ENCODE data around the gene KATNAL1.

Gene KATNAL1

DNA sequence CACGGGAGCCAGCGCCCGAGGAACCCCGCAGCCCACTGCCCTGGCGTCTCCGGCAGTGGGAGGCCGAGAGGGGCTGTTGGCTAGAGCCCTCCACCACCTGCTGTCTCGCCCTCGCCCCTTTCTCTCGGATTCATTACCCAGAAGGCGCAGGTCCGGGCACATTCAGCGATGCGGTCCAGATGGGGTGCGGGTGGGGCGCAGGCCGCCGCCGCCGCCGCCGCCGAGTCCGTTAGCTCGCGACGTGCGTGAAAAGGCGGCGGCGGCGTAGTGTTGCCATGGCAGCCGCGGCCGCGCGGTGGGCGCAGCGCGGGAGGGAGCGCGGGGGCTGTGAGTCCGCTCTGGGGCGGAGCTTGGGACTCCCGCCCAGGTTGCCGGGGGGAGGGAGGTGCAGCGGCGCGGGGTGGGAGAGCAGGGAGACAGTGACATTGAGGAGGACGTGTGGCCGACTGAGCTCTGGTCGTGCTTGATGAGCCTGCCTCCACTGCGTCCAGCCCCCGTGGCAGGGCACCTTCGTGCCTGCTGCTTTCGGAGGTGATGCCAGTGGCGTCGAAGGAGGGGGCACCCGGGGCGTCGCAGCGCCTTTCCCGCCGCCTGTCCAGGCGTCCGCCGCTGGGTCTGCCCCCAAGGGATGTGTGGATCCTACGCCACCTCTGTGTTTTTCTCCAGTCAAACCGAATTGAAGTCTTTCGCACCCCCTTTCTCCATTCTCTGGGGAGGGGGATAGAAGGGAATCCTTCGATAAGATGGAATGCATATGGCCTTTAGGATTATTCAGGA, at the start of gene KATNAL1:
Gene KATNAL1 (minus strand): TSS at position 358 of the 777 bp plus-strand sequence. CDS start 23,774 bp downstream, outside the sequence.
- DNase-seq: peak; percentile 94

DNA sequence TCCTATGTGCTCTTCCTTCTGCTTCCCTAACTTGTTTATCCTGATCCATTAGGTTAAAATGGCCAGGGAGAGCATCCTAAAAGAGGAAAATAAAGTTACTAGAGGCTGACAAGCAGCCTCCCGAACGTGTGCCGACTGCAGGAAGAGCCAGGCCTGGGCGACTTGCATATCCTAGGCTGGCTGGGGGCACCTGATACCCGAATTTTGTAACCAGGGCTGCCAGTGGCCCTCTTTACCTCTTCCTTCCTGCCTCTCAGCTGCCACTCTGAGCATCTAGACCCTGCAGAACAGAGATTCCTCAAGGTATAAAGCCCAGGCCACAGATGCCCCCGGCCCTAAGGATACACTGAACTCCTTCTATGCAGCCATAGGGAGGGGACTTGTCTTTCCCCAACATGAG, 48.5 kb upstream of the KATNAL1 start:
- DNase-seq: no peak

DNA sequence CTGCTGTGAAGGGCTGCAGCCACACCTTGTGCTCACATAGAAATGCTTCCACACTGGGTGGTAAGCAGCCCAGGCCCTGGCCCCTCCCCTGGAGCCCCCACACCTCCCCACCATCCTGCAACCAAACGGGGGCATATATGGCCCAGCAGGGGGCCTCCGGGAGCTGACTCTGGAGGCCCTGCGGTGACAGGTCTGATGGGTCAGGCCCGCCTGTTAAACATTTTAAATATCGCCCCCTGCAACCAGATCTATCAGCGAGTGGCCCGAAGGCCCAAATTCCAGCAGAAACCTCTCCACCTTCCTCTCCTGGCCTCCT, 48.0 kb upstream of the KATNAL1 start:
- DNase-seq: no peak

DNA sequence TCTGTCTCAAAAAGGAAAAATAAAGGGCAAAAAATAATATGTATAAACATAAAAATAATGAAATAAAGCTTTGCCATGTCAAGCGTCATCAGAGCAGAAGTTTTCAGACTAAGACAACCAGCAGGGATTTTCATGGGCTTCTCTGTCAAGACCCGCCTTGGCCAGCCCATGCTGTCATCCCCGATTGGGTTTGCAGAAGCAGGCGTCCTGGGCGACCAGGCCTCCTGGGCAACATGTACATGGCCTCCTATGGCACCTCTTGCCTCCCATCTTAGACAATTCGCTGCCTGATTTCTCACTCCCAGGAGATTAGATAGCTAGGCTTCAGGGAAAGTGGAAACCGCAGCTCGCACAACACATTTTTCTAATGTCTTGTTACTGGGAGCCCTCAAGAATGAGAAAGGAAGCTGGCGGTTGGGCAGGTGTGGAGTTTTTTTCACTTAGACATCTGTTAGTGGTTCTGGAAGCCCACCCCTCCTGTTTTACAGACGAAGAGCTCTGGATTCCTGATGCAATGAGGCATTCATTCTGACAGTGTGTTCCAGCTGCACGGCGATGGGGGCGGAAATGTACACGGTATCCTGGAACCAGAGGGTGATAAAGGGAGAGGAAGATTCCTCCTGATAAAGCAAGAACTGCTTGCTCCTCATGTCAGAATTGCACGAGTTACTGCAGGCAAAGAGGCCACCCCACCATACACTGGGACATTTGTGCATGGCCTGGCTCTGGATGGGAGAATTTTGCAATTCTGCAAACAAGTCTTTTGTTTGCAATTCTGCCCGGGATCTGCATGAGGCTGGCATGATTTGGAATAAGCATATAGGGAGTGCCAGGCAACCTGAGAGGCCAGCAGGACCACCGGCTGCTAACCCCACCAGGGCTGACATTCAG, 47.4 kb upstream of the KATNAL1 start:
- DNase-seq: no peak

DNA sequence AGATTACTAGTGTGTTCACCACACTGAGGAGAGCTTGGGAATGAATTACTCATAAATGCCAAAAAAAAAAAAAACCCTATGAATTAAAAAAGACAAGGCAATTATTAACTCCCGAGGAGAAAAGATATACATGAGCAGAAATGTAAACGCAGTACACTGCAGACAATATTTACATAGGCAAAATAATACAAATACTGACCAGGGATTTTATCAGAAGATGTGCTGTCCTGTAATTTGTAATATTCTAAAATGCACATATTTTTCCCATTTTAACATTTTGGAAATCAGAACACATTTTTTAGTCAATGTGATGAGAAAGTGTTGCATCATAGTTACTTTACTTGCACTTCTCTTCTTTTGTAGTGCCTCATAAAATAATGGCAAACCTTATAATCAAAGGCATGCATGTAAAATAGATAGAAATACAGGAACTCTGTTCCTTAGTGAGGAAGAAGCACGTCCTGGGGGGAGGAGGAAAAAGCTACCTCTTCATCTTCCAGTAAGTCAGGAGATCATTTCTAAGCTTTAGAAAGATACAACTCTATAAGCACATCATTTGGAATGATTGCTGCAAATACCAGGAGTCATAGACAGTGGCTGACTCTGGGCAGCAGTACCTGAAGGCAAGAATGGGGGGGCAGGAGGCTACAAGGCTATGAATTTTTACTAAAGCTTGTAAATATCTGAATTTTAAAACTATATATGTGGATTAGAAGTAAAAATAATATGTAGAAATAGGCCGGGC, 46.3 kb upstream of the KATNAL1 start:
- DNase-seq: no peak

DNA sequence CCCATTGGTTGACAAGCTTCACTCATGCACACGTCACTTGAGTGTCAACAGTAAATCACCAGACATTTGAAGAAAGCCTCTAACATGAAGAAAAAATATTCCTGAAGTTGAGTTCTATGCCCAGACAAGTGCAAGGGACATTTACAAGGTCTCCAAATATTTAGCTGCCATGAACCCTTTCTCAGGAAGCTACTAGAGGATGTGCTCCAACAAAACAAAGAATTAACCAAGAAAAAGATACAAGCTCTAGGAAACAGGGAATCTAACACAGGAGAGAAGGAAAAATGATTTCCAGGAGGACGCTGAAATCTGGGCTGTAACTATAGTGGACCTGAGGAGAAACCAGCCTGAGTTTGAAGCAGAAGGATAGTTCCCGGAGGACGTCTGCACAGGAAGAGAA, 45.7 kb upstream of the KATNAL1 start:
- no peak for DNase-seq

DNA sequence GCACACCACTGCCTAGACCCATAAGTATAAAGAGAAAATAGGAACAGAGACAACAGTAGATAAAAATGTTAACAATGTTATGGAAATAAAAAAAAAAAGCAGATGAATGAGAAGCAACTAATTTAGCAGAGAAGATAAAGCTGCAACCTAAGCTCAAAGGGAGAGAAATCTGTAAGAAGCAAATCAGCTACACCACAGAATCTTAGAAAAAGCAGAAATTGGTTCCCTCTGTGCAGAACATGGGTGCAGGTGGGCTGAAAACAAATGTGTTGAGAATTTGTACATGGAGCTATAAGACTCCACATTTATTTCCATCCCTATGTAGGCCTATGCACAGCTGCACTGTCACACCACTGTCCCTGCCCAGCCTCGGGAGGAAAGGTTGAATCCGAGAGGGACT, 44.8 kb upstream of the KATNAL1 start:
- DNase-seq: no peak

DNA sequence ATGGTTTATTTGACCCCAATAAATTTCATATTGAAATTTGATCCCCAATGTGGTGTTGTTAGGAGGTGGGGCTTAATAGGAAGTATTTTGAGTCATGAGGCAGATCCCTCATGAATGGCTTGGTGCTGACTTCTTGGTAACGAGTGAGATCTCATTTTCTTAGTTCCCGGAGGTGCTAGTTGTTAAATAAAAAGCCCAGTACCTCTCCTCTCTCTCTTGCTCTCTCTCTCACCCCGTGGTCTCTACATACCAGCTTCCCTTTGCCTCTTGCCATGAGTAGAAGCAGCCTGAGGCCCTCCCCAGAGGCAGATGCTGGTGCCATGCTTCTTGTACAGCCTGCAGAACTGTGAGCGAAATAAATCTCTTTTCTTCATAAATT, 39.4 kb upstream of the KATNAL1 start:
- DNase-seq: no peak

DNA sequence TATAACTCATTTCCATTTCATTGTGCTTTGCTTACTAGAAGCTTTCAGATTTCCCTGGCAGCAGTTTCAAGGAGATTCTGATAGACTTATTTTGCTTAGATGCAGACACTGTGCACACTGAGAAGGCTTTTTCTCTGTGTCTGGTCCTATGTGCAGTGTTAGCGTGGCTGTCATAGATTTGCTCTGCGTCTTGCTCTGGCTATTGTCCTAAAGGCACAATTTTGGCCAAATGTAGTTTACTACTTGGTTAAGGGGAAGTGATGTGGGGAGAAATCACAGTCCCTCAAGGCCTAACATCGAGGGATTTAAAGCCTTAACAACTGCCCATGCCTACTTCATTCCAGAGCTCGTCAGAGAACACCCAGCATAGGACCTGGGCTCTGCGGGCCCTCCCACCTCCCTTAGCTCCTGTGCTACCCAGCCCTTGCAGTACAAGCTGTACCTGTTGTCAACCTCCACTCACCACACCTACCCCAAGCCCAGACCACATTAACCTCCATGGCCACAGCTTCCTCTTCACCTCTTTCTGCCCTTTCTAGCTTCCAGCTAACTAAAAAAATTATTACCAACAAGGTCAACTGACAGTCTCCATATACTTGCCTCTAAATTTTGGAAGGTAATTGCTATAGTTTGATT, 38.9 kb upstream of the KATNAL1 start:
- DNase-seq: no peak

DNA sequence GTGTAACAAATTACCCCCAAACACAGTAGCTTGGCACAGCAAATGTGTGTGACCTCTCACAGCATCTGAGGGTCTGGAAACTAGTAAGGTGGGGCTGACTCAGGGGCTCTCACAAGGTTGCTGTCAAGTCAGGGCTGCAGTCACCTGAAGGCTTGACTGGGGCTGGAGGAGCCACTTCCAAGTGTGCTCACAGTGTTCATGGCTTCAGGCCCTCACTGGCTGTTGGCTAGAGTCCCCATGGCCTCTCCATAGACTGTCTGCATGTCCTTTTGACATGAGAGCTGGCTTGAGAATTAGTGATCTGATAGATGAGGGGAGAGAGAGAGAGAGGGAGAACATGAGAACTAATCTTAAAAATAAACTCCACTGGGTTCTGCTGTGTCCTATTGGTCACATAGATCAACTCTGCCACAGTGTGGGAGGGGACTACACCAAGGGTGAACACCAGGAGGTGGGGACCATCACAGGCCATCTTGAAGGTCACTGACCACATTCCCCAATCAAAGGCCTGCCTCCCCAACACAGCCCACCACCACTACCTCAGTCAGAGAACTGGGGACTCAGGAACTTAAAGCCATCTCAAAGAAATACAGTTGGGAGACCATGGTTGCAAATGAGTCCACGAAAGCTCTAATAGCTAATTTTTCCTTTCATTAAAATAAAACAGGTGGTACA, 38.2 kb upstream of the KATNAL1 start:
- no peak for DNase-seq

DNA sequence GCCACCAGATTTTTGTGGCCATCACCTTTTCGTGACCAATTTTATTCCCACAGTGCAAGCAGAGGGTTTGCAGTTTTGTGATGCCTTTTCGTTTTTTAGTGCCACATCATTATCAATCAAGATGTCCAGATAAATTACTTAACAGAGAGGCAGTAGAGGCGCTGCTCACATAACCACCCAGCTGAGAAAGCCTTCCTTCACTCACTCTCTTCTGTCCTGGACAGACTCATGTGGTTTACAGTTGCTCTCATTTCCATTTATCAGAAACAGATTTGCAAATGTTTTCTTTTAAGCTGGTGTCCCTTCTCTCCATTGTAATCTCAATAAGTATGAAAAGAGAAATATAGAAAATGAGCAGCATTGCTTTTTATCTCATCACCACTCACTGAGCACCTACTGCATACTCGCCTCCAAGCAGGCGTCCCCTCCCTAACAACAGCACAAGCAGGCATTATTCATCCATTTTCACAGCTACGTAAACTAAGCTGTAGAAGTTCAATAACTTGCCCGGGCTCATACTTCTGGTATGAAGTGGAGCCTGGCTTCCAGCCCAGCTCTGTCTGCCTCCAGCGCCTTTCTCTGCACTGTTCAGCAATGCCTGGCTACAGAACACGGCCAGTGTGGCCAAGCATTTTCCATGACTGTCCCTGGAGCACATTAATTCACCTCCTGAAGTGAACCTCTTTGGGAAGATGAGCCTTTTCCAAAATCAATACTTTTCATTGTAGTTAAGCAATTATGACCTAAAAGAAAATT, 34.6 kb upstream of the KATNAL1 start:
- peak; percentile 20 for DNase-seq

DNA sequence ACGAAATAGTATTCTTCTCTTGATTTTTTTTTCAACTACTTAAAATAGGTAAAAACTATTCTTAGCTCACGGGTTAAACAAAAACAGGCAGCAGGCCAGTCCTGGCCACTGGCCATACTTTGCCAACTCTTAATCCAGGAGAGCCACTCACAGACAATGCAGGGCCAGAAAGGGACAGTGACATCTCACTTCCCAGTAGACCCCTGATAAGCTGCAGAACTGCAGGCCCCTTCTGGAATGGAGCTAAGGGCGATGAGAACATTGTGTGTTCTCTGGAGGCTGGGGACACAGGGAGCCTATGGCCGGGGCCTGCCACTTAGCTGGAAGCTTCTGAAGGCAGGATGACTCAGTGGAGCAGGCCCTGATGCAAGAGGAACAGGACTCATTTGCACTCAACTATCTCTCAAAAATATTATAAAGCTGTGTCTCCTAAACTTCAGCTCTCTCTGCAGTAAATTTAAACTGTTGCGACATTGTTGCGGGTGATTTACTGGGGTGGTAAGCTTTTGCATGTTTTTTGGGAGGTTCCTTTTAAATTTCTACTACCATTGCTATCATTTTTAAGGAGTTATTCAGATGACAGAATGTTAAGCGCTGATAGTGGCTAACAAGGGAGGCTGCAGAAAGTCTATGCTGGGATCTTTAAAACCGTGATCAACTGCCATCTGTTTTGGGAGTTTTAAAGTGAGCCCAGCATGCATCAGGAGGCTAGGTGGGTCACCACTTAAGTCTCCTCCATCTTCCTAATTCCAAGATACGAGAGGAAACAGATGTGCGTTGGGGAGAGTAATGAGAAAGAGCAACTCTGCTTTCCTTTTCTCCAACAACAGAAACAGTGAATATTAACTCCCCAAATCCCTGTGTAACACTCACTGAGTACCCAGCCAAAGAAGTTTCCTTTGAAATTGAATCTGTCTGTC, 33.2 kb upstream of the KATNAL1 start:
- no peak for DNase-seq

DNA sequence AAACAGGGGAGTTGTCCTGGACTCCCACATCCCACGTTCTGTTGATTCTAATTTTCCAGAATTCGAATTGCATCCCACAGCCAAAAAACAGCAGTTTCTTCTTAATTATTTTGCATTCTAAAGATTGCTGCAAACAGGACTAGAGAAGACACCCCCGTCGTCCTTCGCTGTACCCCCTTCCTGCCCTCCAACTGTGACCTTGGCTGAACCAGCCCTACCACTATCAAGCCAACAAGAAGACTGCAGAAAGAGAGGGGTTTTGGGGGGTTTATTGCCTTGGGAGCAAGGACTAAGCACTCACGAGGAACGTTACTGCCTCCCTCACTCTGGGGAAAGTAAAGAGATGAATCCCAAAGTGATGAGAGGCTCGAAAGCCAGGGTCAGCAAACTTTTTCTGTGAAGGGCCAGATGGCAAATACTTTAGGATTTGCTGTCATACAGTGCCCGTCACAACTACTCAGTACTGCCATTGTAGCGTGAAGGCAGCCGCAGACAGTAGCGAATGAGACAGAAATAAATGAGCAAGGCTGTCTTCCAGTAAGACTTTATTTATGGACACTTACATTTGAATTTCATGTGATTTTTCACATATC, 32.5 kb upstream of the KATNAL1 start:
- no peak for DNase-seq

DNA sequence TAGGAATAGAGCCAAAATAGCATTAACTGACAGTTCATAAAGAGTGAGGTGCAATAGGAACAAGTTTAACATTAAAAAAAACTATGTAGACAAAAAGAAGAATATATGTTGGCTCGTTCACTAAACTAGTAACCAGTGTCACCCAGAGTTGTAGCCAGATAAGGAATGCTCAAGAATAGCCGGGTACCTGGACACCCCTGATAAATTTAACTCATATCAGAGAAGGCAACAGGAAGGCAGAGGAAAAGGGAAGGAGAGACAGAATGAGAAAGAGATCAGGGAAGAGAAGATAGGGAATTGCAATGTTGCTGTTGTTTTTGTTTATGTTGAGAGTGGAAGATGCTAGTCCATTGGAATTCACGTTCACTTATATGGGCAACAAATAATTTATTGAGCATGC, 31.6 kb upstream of the KATNAL1 start:
- no peak for DNase-seq

DNA sequence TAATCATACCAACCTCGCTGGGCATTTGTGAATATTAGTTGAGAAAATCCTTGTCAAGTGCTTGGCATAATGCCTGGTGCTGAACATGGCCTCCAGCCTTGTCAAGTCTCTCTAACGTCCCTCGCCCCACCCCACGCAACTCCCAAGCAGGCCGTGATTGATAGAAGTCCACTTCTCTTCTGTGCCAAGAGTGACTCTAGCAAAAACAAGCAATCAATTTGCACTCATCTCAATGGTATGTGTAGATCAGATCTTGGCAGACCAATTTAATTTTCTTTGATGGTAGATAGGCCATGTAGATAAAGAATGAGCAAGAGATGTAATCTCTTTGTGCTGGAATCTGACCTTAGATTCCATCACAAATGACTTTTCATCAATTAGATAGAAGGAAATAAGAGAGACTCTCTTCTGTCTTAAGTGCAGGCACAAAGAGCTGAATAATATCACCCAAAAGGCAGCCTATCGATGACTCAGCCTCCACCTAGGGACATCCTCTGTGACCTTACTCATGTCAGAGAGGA, 31.0 kb upstream of the KATNAL1 start:
- DNase-seq: no peak

DNA sequence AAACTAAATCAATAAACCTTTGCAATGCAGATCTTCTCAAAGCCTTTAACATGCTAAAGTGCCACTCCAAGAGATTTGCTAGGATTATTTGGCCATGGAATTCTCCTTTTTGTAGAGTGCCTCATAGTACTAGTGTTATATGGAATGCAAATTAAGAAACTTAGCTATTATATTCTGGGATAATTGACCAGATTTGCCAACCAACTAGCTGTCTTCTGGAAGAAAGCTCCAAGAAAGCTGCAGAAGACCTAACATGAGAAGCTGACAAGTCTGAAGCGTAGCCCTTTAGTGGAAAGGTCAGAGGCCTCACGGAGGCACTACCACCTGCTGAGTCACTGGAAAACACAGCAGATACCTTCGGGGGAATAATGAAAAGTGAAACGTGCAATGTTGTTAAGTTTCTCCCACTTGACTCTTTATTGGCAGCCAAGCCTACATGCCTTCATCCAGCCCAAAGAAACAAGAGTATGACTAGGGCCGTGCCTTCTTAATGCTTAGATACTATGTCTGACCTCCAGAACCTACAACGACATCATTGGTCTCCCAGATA, 29.8 kb upstream of the KATNAL1 start:
- no peak for DNase-seq

DNA sequence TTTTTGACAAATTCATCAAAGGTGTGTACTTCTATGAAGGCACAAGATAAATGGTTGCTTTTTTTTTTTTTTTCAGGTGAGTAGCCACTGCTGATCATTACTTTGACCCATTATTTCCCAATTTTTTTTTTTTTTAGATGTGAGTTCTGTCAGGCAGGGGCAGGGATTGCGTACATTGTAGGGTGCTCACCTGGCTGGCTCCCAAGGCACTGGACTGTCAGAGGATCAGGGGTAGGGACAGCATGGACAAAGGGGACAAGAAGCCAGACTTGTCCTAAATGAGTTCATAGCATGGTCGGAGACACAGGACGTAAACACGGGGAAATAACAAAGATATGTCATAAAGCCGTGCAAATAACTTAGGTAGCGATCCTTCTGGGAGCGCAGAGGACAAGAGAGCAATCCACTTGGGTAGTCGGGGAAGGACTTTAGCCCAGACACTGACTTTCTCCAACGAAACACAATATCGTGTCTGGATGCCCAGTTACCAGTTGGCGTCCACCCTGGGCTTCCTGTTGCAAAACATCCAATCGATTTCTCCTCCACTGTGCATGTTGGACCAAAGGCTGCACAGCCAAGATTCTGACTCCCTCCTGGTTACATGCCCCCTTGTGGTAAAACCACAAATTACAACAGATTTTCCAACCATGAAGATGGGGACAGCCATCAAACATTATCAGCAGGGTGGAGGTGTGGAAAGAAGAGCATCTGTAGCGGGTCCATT, 27.5 kb upstream of the KATNAL1 start:
- peak; percentile 85 for DNase-seq

DNA sequence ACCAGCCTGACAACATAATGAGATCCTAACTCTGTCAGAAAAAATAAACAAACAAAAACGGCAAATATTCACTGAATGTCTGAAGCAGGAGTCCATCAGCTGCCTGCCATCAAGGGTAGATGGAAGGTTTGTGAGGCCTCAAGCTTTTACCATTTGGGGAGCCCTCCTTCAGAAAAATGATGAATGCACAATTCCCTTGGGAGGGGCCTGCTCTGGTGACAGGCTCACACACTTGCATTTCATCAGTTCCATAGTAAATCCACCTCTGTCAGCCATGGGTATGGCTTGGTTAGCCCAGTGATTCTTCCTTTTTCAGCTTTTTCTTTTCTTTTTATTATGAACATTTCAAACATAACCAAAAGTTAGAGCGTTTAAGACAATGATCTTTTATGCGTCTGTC, 26.3 kb upstream of the KATNAL1 start:
- DNase-seq: no peak
